ENCODE results near the gene NANOS2. TPM values are rescaled to one million over a fixed set of nuclear protein-coding genes. Genes with fewer than 3 reads are reported as not detected.
"Not testable (repeated sequence)": the region's sequence is repeated elsewhere in the genome, so short reads cannot be mapped to it uniquely, and the experiment has no call there.

The NANOS2 gene
- total and polyA plus RNA-seq, 4 experiments from 2014 or later: not detected

DNA sequence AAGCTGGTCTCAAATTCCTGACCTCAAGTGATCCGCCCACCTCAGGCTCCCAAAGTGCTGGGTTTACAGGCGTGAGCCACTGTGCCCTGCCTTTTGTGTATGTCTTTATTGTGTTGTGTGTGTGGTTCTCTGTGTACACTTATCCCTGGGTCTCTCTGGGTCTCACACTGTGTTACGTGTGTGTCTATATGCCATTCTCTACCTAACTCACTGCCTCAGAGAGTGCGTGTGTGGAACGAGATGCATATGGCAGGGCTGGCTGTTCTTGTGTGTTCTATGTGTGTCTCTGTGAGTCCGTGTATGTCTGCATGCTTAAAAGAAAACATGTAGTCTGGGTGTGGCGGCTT lies 40.0 kb downstream of the NANOS2 start:
- H3K9me3 Mint-ChIP-seq: no peaks in the 10 kb centered on the region
- H3K27ac Mint-ChIP-seq: no peak overlapping the region
- H3K9me3 ChIP-seq (ENCODE audit: control insufficient read depth in 1 of 2, low read length in 2 of 2): no peaks in the 10 kb centered on the region
- no peak overlapping the region for H3K27ac ChIP-seq (ENCODE audit: low read depth, low read length)
- no peak overlapping the region for H3K4me3 Mint-ChIP-seq
- ChIA-PET CTCF (ENCODE audit: partially characterized antibody) (no interaction called here), POLR2A (ENCODE audit: partially characterized antibody) (interaction anchor here (1.0 kb wide), 1 partner anchor 10 kb away, joined by 3 read pairs; the partner anchor contains the start of gene FOXA3)
- H3K36me3 ChIP-seq (ENCODE audit: insufficient read depth, low read length): no peaks in the 10 kb centered on the region
- H3K4me3 ChIP-seq (ENCODE audit: low read length in 2 of 2): no peak overlapping the region
- H3K4me1 Mint-ChIP-seq: peaks cover 11 to 23% (median 15%) of the 10 kb centered on the region in 4 donors
- no peak for DNase-seq
- intact Hi-C loops (cut with micrococcal nuclease): no loop called here
- peaks cover 6% of the 10 kb centered on the region in 2 donors for H3K27me3 Mint-ChIP-seq
- H3K27me3 ChIP-seq (ENCODE audit: insufficient read depth, low read length): no peaks in the 10 kb centered on the region
- H3K4me1 ChIP-seq (ENCODE audit: insufficient read depth, low read length): peaks cover 17% of the 10 kb centered on the region
- no peaks in the 10 kb centered on the region for H3K36me3 Mint-ChIP-seq

DNA sequence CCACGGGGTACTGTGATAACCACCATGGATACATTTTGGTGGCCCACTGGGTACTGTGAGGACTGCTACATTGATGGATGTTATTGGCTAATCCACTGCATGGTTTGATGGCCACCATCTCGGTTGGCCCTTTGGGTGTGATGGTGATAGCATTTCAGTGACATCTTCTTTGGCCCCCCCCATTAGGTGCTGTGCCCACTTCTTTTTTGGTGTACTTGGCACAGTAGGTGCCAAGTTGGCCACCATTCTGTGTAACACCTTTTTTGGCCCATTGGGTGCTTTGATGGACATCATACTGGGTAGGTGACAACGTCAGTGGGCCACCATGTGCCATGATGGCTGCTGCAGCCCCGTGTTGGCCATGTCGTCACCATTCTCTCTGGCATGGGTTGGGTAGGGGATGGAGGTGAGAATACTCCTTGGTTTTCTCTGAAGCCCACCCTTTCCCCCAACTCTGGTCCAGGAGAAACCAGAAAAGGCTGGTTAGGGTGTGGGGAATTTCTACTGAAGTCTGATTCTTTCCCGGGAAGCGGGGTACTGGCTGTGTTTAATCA lies 41.3 kb downstream of the NANOS2 start:
- intact Hi-C loops (cut with micrococcal nuclease): no loop called here
- Histone ChIP-seq H3K4me3 (ENCODE audit: low read length in 2 of 2) (no peak overlapping the region), H3K27ac (ENCODE audit: low read depth, low read length) (no peak overlapping the region), H3K4me1 (ENCODE audit: insufficient read depth, low read length) (peaks cover 17% of the 10 kb centered on the region), H3K36me3 (ENCODE audit: insufficient read depth, low read length) (no peaks in the 10 kb centered on the region), H3K27me3 (ENCODE audit: insufficient read depth, low read length) (no peaks in the 10 kb centered on the region), H3K9me3 (ENCODE audit: control insufficient read depth in 1 of 2, low read length in 2 of 2) (no peaks in the 10 kb centered on the region)
- Mint-ChIP-seq H3K27ac (no peak overlapping the region), H3K27me3 (peaks cover 3 to 6% of the 10 kb centered on the region in 2 donors), H3K4me3 (no peak overlapping the region), H3K4me1 (peaks cover 11 to 17% (median 14%) of the 10 kb centered on the region in 4 donors), H3K9me3 (no peaks in the 10 kb centered on the region), H3K36me3 (no peaks in the 10 kb centered on the region)
- ChIA-PET CTCF (ENCODE audit: partially characterized antibody) (no interaction called here), POLR2A (ENCODE audit: partially characterized antibody) (interaction anchor here (1.0 kb wide), 1 partner anchor 9 kb away, joined by 3 read pairs; the partner anchor contains the start of gene FOXA3)
- DNase-seq: no peak

DNA sequence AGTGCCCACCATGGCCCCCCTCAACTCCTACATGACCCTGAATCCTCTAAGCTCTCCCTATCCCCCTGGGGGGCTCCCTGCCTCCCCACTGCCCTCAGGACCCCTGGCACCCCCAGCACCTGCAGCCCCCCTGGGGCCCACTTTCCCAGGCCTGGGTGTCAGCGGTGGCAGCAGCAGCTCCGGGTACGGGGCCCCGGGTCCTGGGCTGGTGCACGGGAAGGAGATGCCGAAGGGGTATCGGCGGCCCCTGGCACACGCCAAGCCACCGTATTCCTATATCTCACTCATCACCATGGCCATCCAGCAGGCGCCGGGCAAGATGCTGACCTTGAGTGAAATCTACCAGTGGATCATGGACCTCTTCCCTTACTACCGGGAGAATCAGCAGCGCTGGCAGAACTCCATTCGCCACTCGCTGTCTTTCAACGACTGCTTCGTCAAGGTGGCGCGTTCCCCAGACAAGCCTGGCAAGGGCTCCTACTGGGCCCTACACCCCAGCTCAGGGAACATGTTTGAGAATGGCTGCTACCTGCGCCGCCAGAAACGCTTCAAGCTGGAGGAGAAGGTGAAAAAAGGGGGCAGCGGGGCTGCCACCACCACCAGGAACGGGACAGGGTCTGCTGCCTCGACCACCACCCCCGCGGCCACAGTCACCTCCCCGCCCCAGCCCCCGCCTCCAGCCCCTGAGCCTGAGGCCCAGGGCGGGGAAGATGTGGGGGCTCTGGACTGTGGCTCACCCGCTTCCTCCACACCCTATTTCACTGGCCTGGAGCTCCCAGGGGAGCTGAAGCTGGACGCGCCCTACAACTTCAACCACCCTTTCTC lies 42.3 kb downstream of the NANOS2 start:
- Mint-ChIP-seq H3K27me3 (peaks cover 0 to 2% of the 10 kb centered on the region in 2 donors), H3K36me3 (no peaks in the 10 kb centered on the region), H3K9me3 (no peaks in the 10 kb centered on the region), H3K4me1 (peaks cover 7 to 10% (median 8%) of the 10 kb centered on the region in 4 donors), H3K4me3 (no peak overlapping the region), H3K27ac (no peak overlapping the region)
- H3K27ac ChIP-seq (ENCODE audit: low read depth, low read length): no peak overlapping the region
- CTCF ChIA-PET (ENCODE audit: partially characterized antibody): interaction anchor here (0.6 kb wide), 1 partner anchor 1033 kb away, joined by 3 read pairs; no protein-coding TSS in a partner anchor
- POLR2A ChIA-PET (ENCODE audit: partially characterized antibody): no interaction called here
- H3K27me3 ChIP-seq (ENCODE audit: insufficient read depth, low read length): no peaks in the 10 kb centered on the region
- intact Hi-C loops (cut with micrococcal nuclease): no loop called here
- DNase-seq: no peak
- no peaks in the 10 kb centered on the region for H3K36me3 ChIP-seq (ENCODE audit: insufficient read depth, low read length)
- peaks cover 14% of the 10 kb centered on the region for H3K4me1 ChIP-seq (ENCODE audit: insufficient read depth, low read length)
- no peak overlapping the region for H3K4me3 ChIP-seq (ENCODE audit: low read length in 2 of 2)
- H3K9me3 ChIP-seq (ENCODE audit: control insufficient read depth in 1 of 2, low read length in 2 of 2): no peaks in the 10 kb centered on the region

DNA sequence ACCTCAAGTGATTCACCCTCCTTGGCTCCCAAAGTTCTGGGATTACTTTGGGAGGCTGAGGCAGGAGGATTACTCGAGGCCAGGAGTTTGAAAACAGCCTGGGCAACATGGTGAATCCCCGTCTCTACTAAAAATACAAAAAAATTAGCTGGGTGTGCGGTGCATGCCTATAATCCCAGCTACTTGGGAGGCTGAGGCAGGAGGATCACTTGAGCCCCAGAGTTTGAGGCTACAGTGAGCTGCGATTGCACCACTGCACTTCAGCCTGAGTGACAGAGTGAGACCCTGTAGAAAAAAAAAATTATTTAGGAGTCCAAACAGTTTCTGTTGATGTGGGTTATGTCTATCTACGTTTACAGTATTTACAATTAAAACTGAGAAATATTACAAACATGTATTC lies 43.8 kb downstream of the NANOS2 start:
- no peak for DNase-seq
- intact Hi-C loops (cut with micrococcal nuclease): no loop called here
- Histone ChIP-seq H3K27ac (ENCODE audit: low read depth, low read length) (no peak overlapping the region), H3K9me3 (ENCODE audit: control insufficient read depth in 1 of 2, low read length in 2 of 2) (no peaks in the 10 kb centered on the region), H3K36me3 (ENCODE audit: insufficient read depth, low read length) (no peaks in the 10 kb centered on the region), H3K4me1 (ENCODE audit: insufficient read depth, low read length) (no peaks in the 10 kb centered on the region), H3K4me3 (ENCODE audit: low read length in 2 of 2) (no peak overlapping the region), H3K27me3 (ENCODE audit: insufficient read depth, low read length) (no peaks in the 10 kb centered on the region)
- ChIA-PET CTCF (ENCODE audit: partially characterized antibody) (no interaction called here), POLR2A (ENCODE audit: partially characterized antibody) (no interaction called here)
- Mint-ChIP-seq H3K9me3 (no peaks in the 10 kb centered on the region), H3K36me3 (no peaks in the 10 kb centered on the region), H3K27me3 (no peaks in the 10 kb centered on the region), H3K27ac (no peak overlapping the region), H3K4me3 (no peak overlapping the region), H3K4me1 (no peaks in the 10 kb centered on the region)

DNA sequence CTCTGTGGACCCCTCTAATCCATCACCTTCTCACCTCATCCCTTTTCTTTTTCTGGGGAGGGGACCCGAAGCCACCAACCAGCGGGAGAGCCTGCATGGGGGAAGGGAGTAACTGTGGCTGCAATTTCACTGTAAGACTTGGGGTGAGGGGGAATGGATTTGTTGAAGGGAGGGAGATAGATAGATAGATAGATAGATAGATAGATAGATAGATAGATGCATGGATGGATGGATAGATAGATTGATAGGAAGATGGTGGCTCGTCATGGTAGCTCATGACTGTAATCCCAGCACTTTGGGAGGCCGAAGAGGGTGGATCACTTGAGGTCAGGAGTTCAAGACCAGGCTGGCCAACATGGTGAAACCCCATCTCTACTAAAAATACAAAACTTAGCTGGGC lies 47.3 kb downstream of the NANOS2 start:
- H3K27ac Mint-ChIP-seq; intact Hi-C loops (cut with micrococcal nuclease); DNase-seq; H3K9me3 Mint-ChIP-seq; H3K27me3 ChIP-seq (ENCODE audit: insufficient read depth, low read length); CTCF ChIA-PET (ENCODE audit: partially characterized antibody); H3K4me3 Mint-ChIP-seq; H3K27me3 Mint-ChIP-seq; H3K4me3 ChIP-seq (ENCODE audit: low read length in 2 of 2); H3K36me3 ChIP-seq (ENCODE audit: insufficient read depth, low read length); H3K27ac ChIP-seq (ENCODE audit: low read depth, low read length); H3K9me3 ChIP-seq (ENCODE audit: control insufficient read depth in 1 of 2, low read length in 2 of 2); H3K36me3 Mint-ChIP-seq: not testable (repeated sequence)
- peaks cover 11% of the 10 kb centered on the region for H3K4me1 ChIP-seq (ENCODE audit: insufficient read depth, low read length)
- POLR2A ChIA-PET (ENCODE audit: partially characterized antibody): interaction anchor here (1.1 kb wide), 1 partner anchor 18 kb away, joined by 4 read pairs; the partner anchor contains the start of gene IRF2BP1
- peaks cover 9 to 20% (median 12%) of the 10 kb centered on the region in 4 donors for H3K4me1 Mint-ChIP-seq

DNA sequence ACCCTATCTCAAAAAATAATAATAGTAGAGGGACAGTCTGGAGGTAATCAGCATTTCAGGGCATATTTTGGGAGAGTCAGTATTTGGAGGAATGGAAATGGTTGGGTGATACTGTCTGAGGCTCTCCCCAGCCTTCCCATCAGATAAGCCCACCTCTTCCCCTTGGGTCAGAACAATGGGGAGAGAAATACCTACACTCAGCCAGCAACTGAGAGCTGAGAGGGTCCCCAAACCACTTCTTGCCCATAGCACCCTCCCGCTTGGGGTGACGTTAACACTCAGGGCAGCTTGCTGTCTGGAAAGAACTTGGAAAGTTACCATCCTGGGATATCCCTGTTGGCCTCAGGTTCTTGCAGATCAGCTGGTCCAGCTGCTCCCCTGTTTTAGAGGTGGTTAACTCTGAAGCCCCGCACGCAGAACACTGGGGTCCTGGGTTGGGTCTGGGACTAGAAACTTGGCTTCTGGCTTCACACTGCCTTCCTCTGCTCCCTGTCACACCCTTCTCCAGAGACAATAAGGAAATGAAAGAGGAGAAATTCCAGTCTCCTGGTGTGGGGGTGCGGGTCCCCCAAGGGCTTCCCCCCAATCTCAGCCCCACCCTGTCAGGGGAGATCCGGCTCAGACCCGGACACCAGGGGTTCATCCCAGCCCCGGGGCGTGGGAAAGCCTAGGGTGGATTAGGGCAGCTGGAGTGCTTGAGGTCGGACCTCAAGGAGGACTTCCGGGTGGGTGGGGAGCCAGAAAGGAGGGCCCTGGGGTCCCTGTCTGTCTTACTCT lies 48.0 kb downstream of the NANOS2 start:
- POLR2A ChIA-PET (ENCODE audit: partially characterized antibody): interaction anchor here (0.6 to 1.1 kb wide), 2 partner anchors 12 to 19 kb away, joined by 4 read pairs; partner anchors contain the start of gene IRF2BP1
- CTCF ChIA-PET (ENCODE audit: partially characterized antibody): interaction anchor here (0.8 to 4.3 kb wide), 3 partner anchors 14 to 49 kb away, joined by 3 to 38 read pairs (median 4); no protein-coding TSS in a partner anchor
- no peak overlapping the region for H3K27ac ChIP-seq (ENCODE audit: low read depth, low read length)
- Mint-ChIP-seq H3K9me3 (peaks cover 0 to 6% (median 0%) of the 10 kb centered on the region in 8 donors), H3K4me1 (peaks cover 12 to 27% (median 17%) of the 10 kb centered on the region in 4 donors), H3K27ac (no peak overlapping the region), H3K27me3 (peaks cover 1 to 6% of the 10 kb centered on the region in 2 donors), H3K4me3 (no peak overlapping the region), H3K36me3 (peaks cover 0 to 9% of the 10 kb centered on the region in 2 donors)
- H3K36me3 ChIP-seq (ENCODE audit: insufficient read depth, low read length): no peaks in the 10 kb centered on the region
- no peaks in the 10 kb centered on the region for H3K27me3 ChIP-seq (ENCODE audit: insufficient read depth, low read length)
- peaks cover 17% of the 10 kb centered on the region for H3K4me1 ChIP-seq (ENCODE audit: insufficient read depth, low read length)
- H3K9me3 ChIP-seq (ENCODE audit: control insufficient read depth in 1 of 2, low read length in 2 of 2): no peaks in the 10 kb centered on the region
- intact Hi-C loops (cut with micrococcal nuclease): no loop called here
- DNase-seq: no peak
- no peak overlapping the region for H3K4me3 ChIP-seq (ENCODE audit: low read length in 2 of 2)
